Prostate gland (tissue), 2 donors: ENCODE results near the gene VEZF1. TPM values are rescaled to one million over a fixed set of nuclear protein-coding genes. Genes with fewer than 3 reads are reported as not detected.

Experiments used
- DNase-seq: peaks from one replicate; pipeline ENCODE4 v3.0.0-alpha.2; 2019; ENCODE audit warnings: low spot score
- H3K27ac ChIP-seq, 2 donors: fragments of 200-600 bp; sonication (generic); 2 replicates each; pipeline ENCODE4 v1.5.1; 2017 to 2019
- H3K27me3 ChIP-seq: fragments of 200-600 bp; sonication (generic); replicated peaks from 2 replicates; pipeline ENCODE4 v1.5.1; 2019; ENCODE audit not compliant: insufficient read depth
- H3K36me3 ChIP-seq, 2 donors: fragments of 200-600 bp; sonication (generic); 1 replicate in 1 of 2; 2 replicates in 1 of 2; pipeline versions ENCODE4 v1.5.1 to v1.8.1; 2017 to 2019
- H3K4me1 ChIP-seq: fragments of 200-600 bp; sonication (generic); replicated peaks from 2 replicates; pipeline ENCODE4 v1.5.1; 2019
- H3K4me3 ChIP-seq, 2 donors: fragments of 200-600 bp; sonication (generic); 2 replicates each; pipeline ENCODE4 v1.5.1; 2017 to 2019
- H3K9me3 ChIP-seq: fragments of 200-600 bp; sonication (generic); 2 replicates; pipeline ENCODE4 v1.5.1; 2017
- POLR2A ChIP-seq: fragments of 450-650 bp; IDR thresholded peaks from one replicate; pipeline ENCODE4 v1.6.1; 2016; ENCODE audit warnings: antibody characterized with exemption, mild to moderate bottlenecking
- POLR2AphosphoS5 ChIP-seq: sonication (generic); formaldehyde crosslinking; IDR thresholded peaks from one replicate; pipeline ENCODE4 v1.6.1; 2017; ENCODE audit warnings: antibody characterized with exemption
- WGBS: methylation state at CpG from one replicate; pipeline ENCODE4 v1.1.5; 2018; 5-methylcytosine and 5-hydroxymethylcytosine counted together
- intact Hi-C: fragments of 100-400 bp; cut with DNase I; formaldehyde crosslinking; loops from one replicate; pipeline ENCODE4 v1.14.2; 2022
- total RNA-seq, 2 donors: library from RNA; depleted of rRNA; stranded (reverse); fragments of >200 nt; gene quantifications; one replicate each; pipeline ENCODE4 v1.1.0, GENCODE V29; 2016
- TF ChIP-seq, protein P1 (sequence below), 4 experiments: fragments of 200-600 bp in 2 of 4; fragments of 450-650 bp in 2 of 4; sonication (generic) in 2 of 4; IDR thresholded peaks; 1 replicate in 3 of 4; 2 replicates in 1 of 4; pipeline ENCODE4 v1.5.1; 2016 to 2019; ENCODE audit warnings: antibody characterized with exemption in 4 of 4, mild to moderate bottlenecking in 2 of 4, moderate library complexity in 2 of 4

VEZF1 gene
- total RNA-seq, 2 donors from 2014 or later: 84.9 to 91.1 TPM

DNA sequence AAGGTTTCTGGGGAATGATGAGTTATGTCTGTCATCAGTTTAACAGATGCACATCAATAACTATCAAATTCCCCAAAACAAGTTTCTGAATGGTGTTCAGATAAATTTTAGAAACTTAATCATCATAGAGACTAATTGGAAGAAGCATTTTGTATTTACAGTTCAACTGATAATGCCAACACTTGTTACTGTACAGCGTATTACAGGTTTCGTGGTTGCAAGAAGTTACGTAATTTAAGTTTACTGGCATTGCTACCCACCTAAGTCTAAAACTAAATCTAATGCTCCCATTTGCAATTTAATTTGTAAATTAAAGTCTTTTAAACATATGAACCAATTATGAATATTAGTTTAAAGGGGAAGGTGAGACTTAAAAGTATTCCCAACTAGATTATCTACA, 16.0 kb upstream of the VEZF1 start:
- intact Hi-C loops: loop anchor here (10.0 kb wide), 2 partner anchors 111 to 879 kb away; no protein-coding TSS in a partner anchor
- peaks cover 3 to 8% of the 10 kb centered on the region in 2 donors for H3K36me3 ChIP-seq

DNA sequence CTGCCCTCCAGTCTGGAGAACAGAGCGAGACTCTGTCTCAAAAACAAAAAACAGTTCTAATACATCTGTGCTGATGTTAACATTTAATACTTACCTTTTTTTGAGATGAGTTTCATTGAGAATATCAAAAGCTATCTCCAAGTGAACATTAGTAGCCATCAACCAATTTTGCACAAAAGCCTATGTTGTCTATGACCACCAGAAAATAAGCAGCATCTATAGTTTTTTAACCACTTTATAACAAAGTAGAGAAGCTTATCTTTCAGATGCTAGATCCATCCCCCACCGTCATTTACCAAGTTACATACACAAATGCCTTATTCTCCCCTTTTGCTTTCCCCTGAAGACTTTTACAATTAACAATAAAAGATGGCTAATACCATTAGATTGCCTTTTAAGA, 14.9 kb upstream of the VEZF1 start:
- no peaks in the 10 kb centered on the region for H3K27me3 ChIP-seq
- intact Hi-C loops: loop anchor here (10.0 kb wide), 2 partner anchors 112 to 878 kb away; no protein-coding TSS in a partner anchor
- peaks cover 3 to 8% of the 10 kb centered on the region in 2 donors for H3K36me3 ChIP-seq
- DNase-seq: no peak
- no peaks in the 10 kb centered on the region for H3K9me3 ChIP-seq
- 83% methylated on average over 2 of the region's 2 CpGs for WGBS
- TF ChIP-seq POLR2A (no peak), POLR2AphosphoS5 (no peak)
- TF ChIP-seq, protein P1, sequence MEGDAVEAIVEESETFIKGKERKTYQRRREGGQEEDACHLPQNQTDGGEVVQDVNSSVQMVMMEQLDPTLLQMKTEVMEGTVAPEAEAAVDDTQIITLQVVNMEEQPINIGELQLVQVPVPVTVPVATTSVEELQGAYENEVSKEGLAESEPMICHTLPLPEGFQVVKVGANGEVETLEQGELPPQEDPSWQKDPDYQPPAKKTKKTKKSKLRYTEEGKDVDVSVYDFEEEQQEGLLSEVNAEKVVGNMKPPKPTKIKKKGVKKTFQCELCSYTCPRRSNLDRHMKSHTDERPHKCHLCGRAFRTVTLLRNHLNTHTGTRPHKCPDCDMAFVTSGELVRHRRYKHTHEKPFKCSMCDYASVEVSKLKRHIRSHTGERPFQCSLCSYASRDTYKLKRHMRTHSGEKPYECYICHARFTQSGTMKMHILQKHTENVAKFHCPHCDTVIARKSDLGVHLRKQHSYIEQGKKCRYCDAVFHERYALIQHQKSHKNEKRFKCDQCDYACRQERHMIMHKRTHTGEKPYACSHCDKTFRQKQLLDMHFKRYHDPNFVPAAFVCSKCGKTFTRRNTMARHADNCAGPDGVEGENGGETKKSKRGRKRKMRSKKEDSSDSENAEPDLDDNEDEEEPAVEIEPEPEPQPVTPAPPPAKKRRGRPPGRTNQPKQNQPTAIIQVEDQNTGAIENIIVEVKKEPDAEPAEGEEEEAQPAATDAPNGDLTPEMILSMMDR (IDR thresholded peaks at IDR 0.05): no peak
- peaks cover 25% of the 10 kb centered on the region for H3K4me1 ChIP-seq
- no peak overlapping the region for H3K27ac ChIP-seq
- no peak overlapping the region for H3K4me3 ChIP-seq

More for the DNA sequence above, 16.0 kb upstream of the VEZF1 start:
- no peak for DNase-seq
- Histone ChIP-seq H3K4me3 (no peak overlapping the region), H3K4me1 (peaks cover 25% of the 10 kb centered on the region), H3K27ac (no peak overlapping the region), H3K9me3 (no peaks in the 10 kb centered on the region), H3K27me3 (no peaks in the 10 kb centered on the region)
- TF ChIP-seq POLR2A (no peak), POLR2AphosphoS5 (no peak)
- TF ChIP-seq, protein P1 (IDR thresholded peaks at IDR 0.05): no peak
- WGBS: 62% methylated on average over 3 of the region's 3 CpGs

DNA sequence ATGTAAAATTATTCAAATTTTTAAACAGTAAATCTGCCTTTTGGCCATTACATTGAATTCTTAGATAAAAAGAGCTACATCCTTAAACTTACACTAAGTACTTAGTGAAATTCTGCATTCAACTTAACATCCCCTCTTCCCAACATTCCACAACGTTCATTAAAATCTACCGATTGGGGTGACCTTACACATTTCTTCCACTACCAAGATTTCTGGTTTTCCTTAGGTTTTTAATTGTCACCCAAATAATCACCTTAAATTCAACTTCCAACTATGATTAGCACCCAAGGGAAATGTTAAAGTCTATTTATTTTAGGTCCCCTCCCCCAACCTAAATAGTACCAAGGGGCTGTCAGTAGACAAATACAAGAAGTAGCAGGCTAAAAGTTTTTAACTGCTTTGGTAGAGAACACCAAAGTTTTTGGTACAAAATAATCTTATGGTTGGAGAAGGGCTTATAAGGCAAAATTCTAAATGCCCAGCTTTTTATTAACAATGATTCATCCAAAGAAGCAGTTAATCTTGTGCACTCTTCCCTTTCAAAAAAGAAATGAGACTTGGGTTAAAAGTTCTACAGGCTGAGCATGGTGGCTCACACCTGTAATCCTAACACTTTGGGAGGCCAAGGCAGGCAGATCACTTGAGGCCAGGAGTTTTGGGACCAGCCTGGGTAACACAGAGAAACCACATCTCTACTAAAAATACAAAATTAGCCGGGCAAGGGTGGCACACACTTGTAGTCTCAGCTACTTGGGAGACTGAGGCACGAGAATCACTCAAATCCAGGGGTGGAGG, 14.3 kb upstream of the VEZF1 start:
- TF ChIP-seq, protein P1 (IDR thresholded peaks at IDR 0.05): no peak
- TF ChIP-seq POLR2AphosphoS5 (no peak), POLR2A (no peak)
- no peak for DNase-seq
- intact Hi-C loops: loop anchor here (10.0 kb wide), 2 partner anchors 112 to 878 kb away; no protein-coding TSS in a partner anchor
- Histone ChIP-seq H3K9me3 (no peaks in the 10 kb centered on the region), H3K4me1 (peaks cover 25% of the 10 kb centered on the region), H3K36me3 (peaks cover 3 to 8% of the 10 kb centered on the region in 2 donors), H3K27ac (no peak overlapping the region), H3K4me3 (no peak overlapping the region), H3K27me3 (no peaks in the 10 kb centered on the region)
- 62% methylated on average over 4 of the region's 4 CpGs for WGBS

DNA sequence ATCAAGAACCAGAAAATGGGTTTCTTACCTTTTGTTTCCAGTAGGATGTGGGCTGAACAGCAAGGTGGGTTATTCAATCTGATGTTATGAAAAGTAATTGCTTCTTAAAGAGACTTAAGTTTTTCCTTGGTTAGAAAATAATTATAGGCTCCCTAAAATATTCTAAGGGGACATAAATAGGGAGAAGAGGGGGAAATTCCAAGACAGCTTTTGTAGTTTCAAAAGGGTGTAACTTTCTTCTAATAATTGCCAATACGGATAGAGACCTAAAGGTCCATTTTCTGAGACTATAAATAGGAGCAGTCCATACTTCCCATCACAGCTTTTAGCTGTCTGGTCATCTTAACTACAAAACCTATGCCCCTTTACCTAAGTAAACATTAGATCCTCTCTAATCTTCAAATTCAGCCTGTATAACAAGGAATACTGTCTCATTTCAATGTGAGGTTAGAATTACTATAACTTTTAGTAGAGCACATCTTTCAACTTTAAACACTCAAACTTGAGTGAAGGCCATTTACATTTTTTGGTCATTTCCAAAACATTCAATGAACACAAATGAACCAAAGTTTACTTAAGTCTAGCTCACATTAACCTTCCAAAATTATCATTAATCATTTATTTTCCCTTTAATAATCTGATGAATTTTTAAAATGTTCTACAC, 13.5 kb upstream of the VEZF1 start:
- TF ChIP-seq POLR2AphosphoS5: no peak
- TF ChIP-seq POLR2A: no peak
- TF ChIP-seq, protein P1 (IDR thresholded peaks at IDR 0.05): no peak
- DNase-seq: no peak
- peaks cover 25% of the 10 kb centered on the region for H3K4me1 ChIP-seq
- H3K27me3 ChIP-seq: no peaks in the 10 kb centered on the region
- no peaks in the 10 kb centered on the region for H3K9me3 ChIP-seq
- H3K36me3 ChIP-seq: peaks cover 3 to 8% of the 10 kb centered on the region in 2 donors
- H3K27ac ChIP-seq: no peak overlapping the region
- H3K4me3 ChIP-seq: no peak overlapping the region
- intact Hi-C loops: loop anchor here (10.0 kb wide), 2 partner anchors 113 to 877 kb away; no protein-coding TSS in a partner anchor
- WGBS: 56% methylated on average over 1 of the region's 1 CpG
